ENCODE data around the gene LCE3D.
"Not testable (repeated sequence)": the region's sequence is repeated elsewhere in the genome, so short reads cannot be mapped to it uniquely, and the experiment has no call there.

Gene LCE3D, protein sequence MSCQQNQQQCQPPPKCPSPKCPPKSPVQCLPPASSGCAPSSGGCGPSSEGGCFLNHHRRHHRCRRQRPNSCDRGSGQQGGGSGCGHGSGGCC

DNA sequence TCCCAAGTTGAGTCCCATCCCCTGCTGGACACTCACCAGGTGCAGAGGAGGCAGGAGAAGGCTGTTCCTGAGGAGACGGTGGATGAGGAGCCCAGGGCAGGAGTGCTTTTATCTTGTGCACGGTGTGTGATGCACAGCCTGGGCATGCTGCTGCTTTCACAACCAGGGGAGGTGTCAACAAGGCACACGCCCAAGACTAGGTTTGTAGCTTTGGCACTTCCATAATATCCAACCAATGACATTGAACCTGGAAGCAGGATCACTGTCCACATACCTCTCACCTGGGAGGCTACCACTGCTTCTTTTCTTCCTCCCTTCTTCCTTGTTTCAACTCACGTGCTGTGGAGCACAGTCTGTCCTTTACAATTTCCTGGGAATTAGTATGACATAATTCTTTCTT, at the start of gene LCE3D:
LCE3D (minus strand) TSS at position 84 of the 400 bp plus-strand sequence. CDS start 580 bp downstream, outside the sequence.
- Mint-ChIP-seq H3K27me3 (peaks cover 41% of the 10 kb centered on the region), H3K4me3 (no peak within 1 kb of the TSS), H3K9me3 (no peaks in the 10 kb centered on the region), H3K27ac (no peak within 1 kb of the TSS), H3K4me1 (ENCODE audit: low read depth) (peaks cover 5% of the 10 kb centered on the region), H3K36me3 (ENCODE audit: low read depth) (no peaks in the 10 kb centered on the region)
- DNase-seq, result no peak

DNA sequence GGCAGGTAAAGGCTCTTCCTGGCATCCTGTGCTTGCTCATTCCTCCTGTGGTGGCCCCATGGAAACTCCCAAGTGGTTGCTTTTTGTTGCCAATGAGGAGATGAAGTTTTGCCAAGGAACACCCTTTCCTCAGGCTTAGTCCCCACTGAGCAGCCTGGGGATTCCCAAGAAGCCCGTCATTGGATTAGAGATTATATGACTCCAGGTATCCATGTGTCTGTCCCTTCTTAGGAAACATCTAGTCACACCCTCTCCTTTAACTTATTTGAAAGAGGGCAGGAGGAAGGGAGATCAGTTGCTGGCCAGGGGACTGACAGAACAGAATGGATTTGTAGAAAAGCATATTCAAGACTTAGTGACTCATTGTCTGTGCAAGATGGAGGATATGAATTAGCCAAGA, 46.4 kb upstream of the LCE3D start:
- H3K36me3 Mint-ChIP-seq (ENCODE audit: low read depth), result no peaks in the 10 kb centered on the region
- H3K9me3 Mint-ChIP-seq, result no peaks in the 10 kb centered on the region
- H3K27me3 Mint-ChIP-seq, result peaks cover 64% of the 10 kb centered on the region
- H3K4me1 Mint-ChIP-seq (ENCODE audit: low read depth), result no peaks in the 10 kb centered on the region
- DNase-seq, result no peak
- no peak overlapping the region for H3K27ac Mint-ChIP-seq
- no peak overlapping the region for H3K4me3 Mint-ChIP-seq

DNA sequence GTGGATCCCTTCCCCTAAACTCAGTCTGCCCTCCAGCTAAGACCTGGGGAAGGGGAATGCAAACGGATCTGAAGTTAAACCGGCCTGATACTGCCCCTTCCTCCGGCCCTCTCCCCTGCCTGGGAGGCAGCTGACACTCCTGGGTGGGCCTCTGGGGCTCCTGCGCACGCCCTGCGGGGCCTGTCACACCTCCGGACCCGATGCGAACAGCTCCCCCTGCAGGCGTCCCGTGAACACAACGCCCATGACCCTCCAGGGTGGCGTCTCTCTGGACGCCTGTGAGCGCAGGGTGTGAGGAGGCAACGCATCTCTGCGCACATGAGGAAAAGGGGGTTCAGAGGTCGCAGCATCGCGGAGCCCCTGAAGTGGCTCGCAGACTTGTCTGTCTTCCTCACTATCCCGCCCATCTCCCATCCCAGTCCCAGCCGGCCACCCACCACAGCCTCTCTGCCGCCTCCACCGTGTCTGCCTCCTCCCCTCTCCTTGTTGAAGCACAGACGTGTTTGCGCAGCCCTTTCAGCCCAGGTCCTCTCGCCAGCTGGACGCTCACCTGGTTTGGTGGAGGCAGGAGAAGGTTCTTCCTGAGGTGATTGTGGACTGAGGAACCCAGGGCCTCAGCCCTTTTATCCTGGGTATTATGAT, 43.0 kb upstream of the LCE3D start:
- Mint-ChIP-seq H3K4me3 (no peak overlapping the region), H3K36me3 (ENCODE audit: low read depth) (no peaks in the 10 kb centered on the region), H3K27ac (no peak overlapping the region), H3K27me3 (peaks cover 45% of the 10 kb centered on the region), H3K4me1 (ENCODE audit: low read depth) (no peaks in the 10 kb centered on the region), H3K9me3 (peaks cover 11% of the 10 kb centered on the region)
- DNase-seq, result peak; percentile 33

DNA sequence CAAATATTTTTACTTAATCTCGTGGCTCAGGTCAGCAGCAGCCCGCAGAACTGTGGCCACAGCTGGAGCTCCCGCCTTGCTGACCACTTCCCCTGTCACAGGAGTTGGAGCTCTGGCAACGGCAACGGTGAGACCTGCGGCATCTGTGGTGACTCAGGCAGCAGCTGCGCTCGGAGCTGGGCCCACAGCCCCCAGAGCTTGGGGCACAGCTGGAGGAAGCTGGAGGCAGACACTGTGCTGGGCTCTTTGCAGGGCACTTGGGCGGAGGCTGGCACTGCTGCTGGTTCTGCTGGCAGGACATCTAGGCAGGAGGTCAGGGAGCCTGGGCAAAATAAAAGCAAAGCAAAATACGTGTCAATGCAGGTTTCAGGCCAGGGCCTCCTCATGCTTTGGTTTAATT, 42.5 kb upstream of the LCE3D start, which contains the start of gene LCE3A:
LCE3A (minus strand) TSS at position 301 of the 400 bp plus-strand sequence; CDS start at position 301, 0 bp downstream.
- Mint-ChIP-seq H3K9me3 (peaks cover 12% of the 10 kb centered on the region), H3K4me3 (no peak within 1 kb of the TSS), H3K27me3 (peaks cover 40% of the 10 kb centered on the region), H3K36me3 (ENCODE audit: low read depth) (no peaks in the 10 kb centered on the region), H3K27ac (no peak within 1 kb of the TSS), H3K4me1 (ENCODE audit: low read depth) (no peaks in the 10 kb centered on the region)
- DNase-seq, result no peak

DNA sequence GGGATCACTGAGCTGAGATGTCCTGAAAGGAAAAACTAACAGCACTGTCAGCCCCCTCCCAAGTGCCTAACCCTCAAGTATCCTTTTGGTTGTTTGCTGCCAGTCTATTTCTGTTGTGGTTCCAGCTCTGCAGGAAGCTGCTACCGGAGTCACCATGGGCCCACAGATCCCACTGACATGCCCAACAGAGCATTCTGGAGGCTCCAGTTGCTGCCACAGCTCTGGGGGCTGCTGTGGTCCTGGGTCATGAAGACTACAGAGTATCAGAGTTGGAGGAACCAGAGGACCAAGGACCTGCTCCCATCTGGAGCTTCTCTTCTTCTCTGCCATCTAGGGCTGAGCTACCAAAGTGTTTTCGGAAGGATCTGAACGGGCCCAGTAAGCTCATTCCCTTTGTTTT, 41.7 kb upstream of the LCE3D start:
- Mint-ChIP-seq H3K4me3 (no peak overlapping the region), H3K4me1 (ENCODE audit: low read depth) (no peaks in the 10 kb centered on the region), H3K9me3 (peaks cover 15% of the 10 kb centered on the region), H3K27me3 (peaks cover 39% of the 10 kb centered on the region), H3K36me3 (ENCODE audit: low read depth) (no peaks in the 10 kb centered on the region), H3K27ac (no peak overlapping the region)
- DNase-seq, result no peak

DNA sequence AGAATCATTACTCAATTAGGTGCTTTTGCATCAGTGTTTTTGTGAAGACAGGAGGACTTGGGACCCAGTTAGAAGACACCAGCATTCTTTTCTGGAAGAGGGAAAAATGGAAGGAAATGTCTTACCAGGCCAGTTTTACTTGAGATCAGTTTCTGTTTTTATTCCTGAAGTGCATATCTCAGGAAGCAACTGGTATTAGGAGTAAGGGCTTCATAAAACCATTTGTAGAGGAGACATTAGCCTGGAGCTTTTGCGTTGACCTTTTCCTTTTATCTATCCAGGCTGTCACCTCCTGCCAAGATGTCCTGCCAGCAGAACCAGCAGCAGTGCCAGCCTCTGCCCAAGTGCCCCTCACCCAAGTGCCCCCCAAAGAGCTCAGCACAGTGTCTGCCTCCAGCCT, 33.2 kb upstream of the LCE3D start, which contains the start of gene LCE3B:
LCE3B (plus strand) TSS at position 301 of the 400 bp plus-strand sequence; CDS start at position 301, 0 bp downstream.
- H3K27ac Mint-ChIP-seq, result no peak within 1 kb of the TSS
- peaks cover 33% of the 10 kb centered on the region for H3K27me3 Mint-ChIP-seq
- H3K9me3 Mint-ChIP-seq, result peaks cover 6% of the 10 kb centered on the region
- no peaks in the 10 kb centered on the region for H3K4me1 Mint-ChIP-seq (ENCODE audit: low read depth)
- DNase-seq, result no peak
- H3K36me3 Mint-ChIP-seq (ENCODE audit: low read depth), result no peaks in the 10 kb centered on the region
- H3K4me3 Mint-ChIP-seq, result no peak within 1 kb of the TSS

DNA sequence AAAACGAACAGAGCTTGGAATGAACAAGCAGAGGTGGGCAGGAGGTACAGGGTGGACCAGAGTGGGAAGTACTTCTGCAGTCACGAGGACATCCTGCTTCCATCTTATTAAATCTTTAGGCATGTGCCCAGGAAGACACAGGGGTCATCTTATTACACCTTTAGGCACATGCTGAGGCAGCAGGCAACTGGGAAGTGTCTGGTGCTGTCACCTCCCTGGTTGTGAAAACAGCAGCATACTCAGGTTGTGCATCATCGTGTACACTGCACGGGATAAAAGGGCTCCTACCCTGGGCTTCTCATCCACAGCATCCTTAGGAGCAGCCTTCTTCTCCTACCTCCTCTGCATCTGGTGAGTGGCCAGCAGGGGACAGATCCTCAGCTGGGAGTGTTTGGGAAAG, 19.6 kb upstream of the LCE3D start, which contains the start of gene LCE3C:
LCE3C (plus strand) TSS at position 301 of the 400 bp plus-strand sequence. CDS start 498 bp downstream, outside the sequence.
- Mint-ChIP-seq H3K36me3 (ENCODE audit: low read depth) (no peaks in the 10 kb centered on the region), H3K4me3 (no peak within 1 kb of the TSS), H3K27me3 (peaks cover 6% of the 10 kb centered on the region), H3K9me3 (peaks cover 2% of the 10 kb centered on the region), H3K27ac (no peak within 1 kb of the TSS), H3K4me1 (ENCODE audit: low read depth) (no peaks in the 10 kb centered on the region)
- DNase-seq, result no peak

DNA sequence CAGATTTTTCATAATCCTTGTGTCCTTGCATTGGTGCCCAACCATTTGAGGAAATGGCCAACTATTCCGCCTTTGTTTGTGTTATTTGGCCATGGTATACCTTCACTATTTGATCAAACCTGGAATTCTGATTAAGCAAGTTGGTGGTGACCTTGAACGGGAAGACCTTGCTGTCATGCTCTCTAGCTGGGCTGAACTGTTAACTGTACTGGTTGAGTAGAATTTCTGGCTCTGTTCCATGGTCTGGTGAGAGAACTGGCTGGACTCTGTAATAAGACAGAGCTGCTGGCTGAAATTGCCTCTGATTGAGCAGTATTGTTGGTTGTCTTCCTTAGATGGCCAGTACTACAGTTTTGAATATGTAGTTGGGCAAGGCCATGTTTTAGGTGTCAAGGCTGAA, 16.7 kb upstream of the LCE3D start:
- Mint-ChIP-seq H3K4me3 (no peak overlapping the region), H3K4me1 (ENCODE audit: low read depth) (no peaks in the 10 kb centered on the region), H3K9me3 (peaks cover 2% of the 10 kb centered on the region), H3K36me3 (ENCODE audit: low read depth) (no peaks in the 10 kb centered on the region), H3K27ac (no peak overlapping the region), H3K27me3 (peaks cover 6% of the 10 kb centered on the region)
- DNase-seq, result no peak

DNA sequence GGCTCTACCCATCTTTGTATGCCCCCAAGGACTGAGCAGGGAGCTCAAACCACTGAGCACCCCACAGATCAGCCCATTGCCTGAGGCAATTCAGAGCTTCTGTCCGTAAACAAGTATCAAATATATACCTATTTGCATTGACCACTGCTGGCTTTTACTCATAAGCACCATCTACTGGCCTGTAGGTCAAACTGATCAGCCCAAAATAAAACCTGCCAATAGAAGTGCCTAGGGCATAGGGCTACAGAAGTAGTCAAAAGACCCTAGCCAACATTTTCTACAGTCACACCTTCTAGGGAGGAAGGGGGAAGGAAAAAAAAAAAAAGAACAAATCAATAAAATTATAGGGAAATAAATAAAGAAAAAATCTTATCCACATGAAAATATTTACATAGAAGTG, 5.3 kb upstream of the LCE3D start:
- Mint-ChIP-seq H3K4me3 (no peak overlapping the region), H3K27me3 (peaks cover 8% of the 10 kb centered on the region), H3K36me3 (ENCODE audit: low read depth) (no peaks in the 10 kb centered on the region), H3K27ac (no peak overlapping the region), H3K9me3 (peaks cover 2% of the 10 kb centered on the region), H3K4me1 (ENCODE audit: low read depth) (no peaks in the 10 kb centered on the region)
- DNase-seq, result no peak

DNA sequence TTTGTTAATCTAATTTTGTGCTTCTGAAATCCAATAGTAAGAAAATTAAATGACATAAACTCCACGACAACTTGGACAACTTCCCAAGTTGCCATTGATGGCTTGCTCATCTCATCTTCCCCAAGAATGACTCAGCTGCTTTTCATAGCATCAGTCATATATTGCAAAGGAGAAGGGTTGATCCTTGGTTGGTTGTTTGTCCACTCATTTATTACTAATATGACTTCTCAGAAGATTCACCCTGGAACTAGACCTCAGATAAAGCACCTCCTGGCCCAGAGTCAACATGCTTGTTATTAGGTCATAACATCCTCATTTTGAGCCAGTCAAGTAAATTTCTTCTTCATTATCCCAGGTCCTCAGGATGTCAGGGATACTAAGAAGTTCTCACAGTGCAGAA, 2.3 kb upstream of the LCE3D start:
- Mint-ChIP-seq H3K4me3 (no peak overlapping the region), H3K27me3 (peaks cover 26% of the 10 kb centered on the region)
- DNase-seq, result no peak

DNA sequence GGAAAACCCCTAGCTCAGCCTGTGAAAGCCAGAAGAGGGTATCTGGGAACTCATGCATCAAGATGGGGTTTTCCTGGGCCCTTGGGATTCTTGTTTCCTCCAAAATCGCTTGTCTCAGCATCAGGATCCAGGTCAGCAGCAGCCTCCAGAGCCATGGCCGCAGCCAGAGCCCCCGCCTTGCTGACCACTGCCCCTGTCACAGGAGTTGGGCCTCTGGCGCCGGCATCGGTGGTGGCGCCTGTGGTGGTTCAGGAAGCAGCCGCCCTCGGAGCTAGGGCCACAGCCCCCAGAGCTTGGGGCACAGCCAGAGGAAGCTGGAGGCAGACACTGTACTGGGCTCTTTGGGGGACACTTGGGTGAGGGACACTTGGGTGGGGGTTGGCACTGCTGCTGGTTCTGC, 790 bp downstream of the LCE3D start:
- DNase-seq; H3K27ac Mint-ChIP-seq; H3K36me3 Mint-ChIP-seq (ENCODE audit: low read depth); H3K4me1 Mint-ChIP-seq (ENCODE audit: low read depth); H3K4me3 Mint-ChIP-seq; H3K9me3 Mint-ChIP-seq: not testable (repeated sequence)
- H3K27me3 Mint-ChIP-seq, result peaks cover 49% of the 10 kb centered on the region

More for the DNA sequence above, 2.3 kb upstream of the LCE3D start:
- no peaks in the 10 kb centered on the region for H3K4me1 Mint-ChIP-seq (ENCODE audit: low read depth)
- no peak overlapping the region for H3K27ac Mint-ChIP-seq
- H3K36me3 Mint-ChIP-seq (ENCODE audit: low read depth), result no peaks in the 10 kb centered on the region
- peaks cover 2% of the 10 kb centered on the region for H3K9me3 Mint-ChIP-seq

DNA sequence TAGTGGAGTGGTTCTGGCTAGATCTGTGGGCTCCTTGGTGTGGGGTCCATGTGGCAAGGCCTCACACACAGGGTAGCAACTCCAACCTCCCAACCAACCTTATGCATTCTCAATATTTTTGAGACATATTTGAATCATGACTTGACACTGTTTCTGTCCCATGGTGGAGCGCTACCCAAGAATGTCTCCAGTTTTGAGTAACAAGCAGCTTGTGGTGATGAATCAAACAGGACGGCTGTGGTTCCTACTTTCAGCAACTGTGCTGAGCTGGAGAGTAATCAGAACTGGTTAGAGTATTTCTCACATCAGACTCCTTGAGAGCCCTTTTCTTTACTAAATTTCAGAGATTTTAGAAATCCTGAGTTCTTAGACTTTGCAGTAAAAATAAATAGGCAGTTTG, 3.1 kb downstream of the LCE3D start:
- Mint-ChIP-seq H3K36me3 (ENCODE audit: low read depth) (no peaks in the 10 kb centered on the region), H3K4me3 (no peak overlapping the region), H3K9me3 (no peaks in the 10 kb centered on the region), H3K4me1 (ENCODE audit: low read depth) (peaks cover 5% of the 10 kb centered on the region), H3K27me3 (peaks cover 69% of the 10 kb centered on the region), H3K27ac (no peak overlapping the region)
- DNase-seq, result no peak

DNA sequence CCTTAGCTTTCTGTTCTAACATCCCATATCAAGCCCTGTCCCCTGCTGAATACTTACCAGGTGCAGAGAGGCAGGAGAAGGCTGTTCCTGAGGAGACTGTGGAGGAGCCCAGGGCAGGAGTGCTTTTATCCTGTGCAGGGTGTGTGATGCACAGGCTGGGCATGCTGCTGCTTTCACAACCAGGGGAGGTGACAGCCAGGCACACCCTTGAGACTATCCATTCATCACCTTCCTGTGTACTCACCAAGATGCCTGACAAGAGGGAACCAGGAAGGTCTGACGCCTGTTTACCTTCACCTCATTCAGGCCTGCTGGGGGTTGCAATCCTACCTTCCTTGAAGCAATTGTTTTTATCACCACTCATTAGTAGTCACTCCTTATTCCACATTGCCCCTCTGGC, 13.6 kb downstream of the LCE3D start, which contains the start of gene LCE3E:
LCE3E (minus strand) TSS at position 100 of the 400 bp plus-strand sequence. CDS start 572 bp downstream, outside the sequence.
- DNase-seq, result no peak
- Mint-ChIP-seq H3K4me3 (no peak within 1 kb of the TSS), H3K27ac (no peak within 1 kb of the TSS), H3K9me3 (peaks cover 14% of the 10 kb centered on the region), H3K36me3 (ENCODE audit: low read depth) (no peaks in the 10 kb centered on the region), H3K27me3 (peaks cover 31% of the 10 kb centered on the region), H3K4me1 (ENCODE audit: low read depth) (peaks cover 1% of the 10 kb centered on the region)

DNA sequence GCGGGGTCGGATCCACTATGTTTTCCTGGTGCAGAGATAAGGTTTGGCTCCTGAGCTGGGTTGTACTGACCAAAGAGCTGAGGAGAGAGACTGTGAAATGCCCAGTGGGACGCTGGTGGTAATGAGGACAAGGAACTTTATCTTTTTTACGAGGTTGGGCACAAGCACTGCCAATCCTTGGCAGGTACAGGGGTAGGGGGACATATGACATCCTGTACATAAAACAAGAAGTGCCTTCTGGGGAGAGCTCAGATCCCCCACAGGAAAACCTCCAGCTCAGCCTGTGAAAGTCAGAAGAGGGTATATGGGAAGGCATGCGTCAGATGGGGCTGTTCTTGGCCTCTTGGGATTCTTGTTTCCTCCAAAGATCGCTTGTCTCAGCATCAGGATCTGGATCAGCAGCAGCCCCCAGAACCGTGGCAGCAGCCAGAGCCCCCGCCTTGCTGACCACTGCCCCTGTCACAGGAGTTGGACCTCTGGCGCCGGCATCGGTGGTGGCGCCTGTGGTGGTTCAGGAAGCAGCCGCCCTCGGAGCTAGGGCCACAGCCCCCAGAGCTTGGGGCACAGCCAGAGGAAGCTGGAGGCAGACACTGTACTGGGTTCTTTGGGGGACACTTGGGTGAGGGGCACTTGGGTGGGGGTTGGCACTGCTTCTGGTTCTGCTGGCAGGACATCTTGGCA, 14.6 kb downstream of the LCE3D start:
- Mint-ChIP-seq H3K27ac (no peak overlapping the region), H3K4me3 (no peak overlapping the region), H3K36me3 (ENCODE audit: low read depth) (no peaks in the 10 kb centered on the region), H3K9me3 (peaks cover 14% of the 10 kb centered on the region), H3K4me1 (ENCODE audit: low read depth) (peaks cover 1% of the 10 kb centered on the region), H3K27me3 (peaks cover 22% of the 10 kb centered on the region)
- DNase-seq, result no peak

DNA sequence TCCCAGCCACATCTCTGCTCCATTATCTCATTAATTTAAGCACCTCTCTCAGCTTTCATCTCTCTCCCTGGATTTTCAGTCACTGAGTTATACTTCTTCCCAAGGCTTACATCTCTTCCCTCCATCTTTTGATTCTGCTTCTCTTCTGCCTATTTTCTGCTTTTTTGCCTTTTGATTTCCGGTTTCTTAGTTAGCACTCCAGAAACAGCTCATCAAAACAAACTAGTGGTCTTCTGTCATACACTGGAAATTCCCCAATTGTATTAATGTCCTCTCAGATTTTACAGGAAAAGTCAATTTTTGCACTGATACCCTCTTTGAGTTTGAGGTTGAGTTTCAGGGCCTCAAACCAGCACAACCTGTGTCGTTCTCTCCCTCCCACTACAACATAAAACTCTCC, 15.2 kb downstream of the LCE3D start:
- Mint-ChIP-seq H3K9me3 (peaks cover 12% of the 10 kb centered on the region), H3K27ac (no peak overlapping the region), H3K4me3 (no peak overlapping the region), H3K4me1 (ENCODE audit: low read depth) (peaks cover 1% of the 10 kb centered on the region), H3K27me3 (peaks cover 21% of the 10 kb centered on the region), H3K36me3 (ENCODE audit: low read depth) (no peaks in the 10 kb centered on the region)
- DNase-seq, result no peak

Measured in activated T-cell treated with anti-CD3 and anti-CD28 coated beads, Interleukin-2, amount 50 U/mL, for 24 hours (primary cell).